Liver (tissue), 9 donors: ENCODE results near the gene VAPA. TPM values are rescaled to one million over a fixed set of nuclear protein-coding genes. Genes with fewer than 3 reads are reported as not detected.

Experiments
- DNase-seq: peaks from one replicate; pipeline ENCODE4 v3.0.0-alpha.2; 2017; ENCODE audit warnings: low spot score
- H3K27ac ChIP-seq, 2 donors: one replicate each; pipeline ENCODE4 v1.7.0; 2013; ENCODE audit warnings: inconsistent platforms in 2 of 2, low read length in 2 of 2, control low read depth in 1 of 2, low read depth in 1 of 2, mild to moderate bottlenecking in 1 of 2
- H3K27me3 ChIP-seq, 4 donors: one replicate each; pipeline versions ENCODE4 v1.6.1 to v1.7.0; 2013; ENCODE audit warnings: low read length in 3 of 4, inconsistent platforms in 1 of 4, mild to moderate bottlenecking in 1 of 4, moderate library complexity in 1 of 4; ENCODE audit not compliant: control insufficient read depth in 4 of 4, insufficient read depth in 4 of 4
- H3K36me3 ChIP-seq, 4 donors: one replicate each; pipeline versions ENCODE4 v1.6.1 to v1.7.0; 2013; ENCODE audit warnings: low read length in 3 of 4, mild to moderate bottlenecking in 3 of 4, low read depth in 1 of 4, moderate library complexity in 1 of 4; ENCODE audit not compliant: control insufficient read depth in 4 of 4, insufficient read depth in 3 of 4
- H3K4me1 ChIP-seq, 4 donors: one replicate each; pipeline versions ENCODE4 v1.6.1 to v1.7.0; 2013; ENCODE audit warnings: low read length in 3 of 4, mild to moderate bottlenecking in 3 of 4, moderate library complexity in 1 of 4; ENCODE audit not compliant: control insufficient read depth in 4 of 4, insufficient read depth in 4 of 4
- H3K4me3 ChIP-seq, 3 donors: one replicate each; pipeline versions ENCODE4 v1.6.1 to v1.7.0; 2013; ENCODE audit warnings: low read length in 3 of 3, control low read depth in 1 of 3, low read depth in 1 of 3, mild to moderate bottlenecking in 1 of 3
- H3K9ac ChIP-seq, 2 donors: one replicate each; pipeline ENCODE4 v1.7.0; 2013; ENCODE audit warnings: low read length in 2 of 2, mild to moderate bottlenecking in 2 of 2, moderate library complexity in 2 of 2, control low read depth in 1 of 2, low read depth in 1 of 2
- H3K9me3 ChIP-seq, 4 donors: one replicate each; pipeline versions ENCODE4 v1.6.1 to v1.7.0; 2013; ENCODE audit warnings: low read length in 3 of 4; ENCODE audit not compliant: control insufficient read depth in 4 of 4
- EGR1 ChIP-seq, 2 donors: IDR thresholded peaks; 2 replicates each; pipeline ENCODE4 v1.6.1; 2016 to 2018; ENCODE audit warnings: antibody characterized with exemption in 2 of 2, low read depth in 2 of 2
- FOXA2 ChIP-seq: IDR thresholded peaks from 2 replicates; pipeline ENCODE4 v1.6.1; 2016; ENCODE audit warnings: antibody characterized with exemption
- HNF4A ChIP-seq, 2 donors: conservative IDR thresholded peaks; 2 replicates each; pipeline ENCODE4 v1.6.1; 2016; ENCODE audit warnings: antibody characterized with exemption in 2 of 2, mild to moderate bottlenecking in 2 of 2
- HNF4G ChIP-seq: IDR thresholded peaks from 2 replicates; pipeline ENCODE4 v1.6.1; 2016; ENCODE audit warnings: antibody characterized with exemption
- JUND ChIP-seq, 2 donors: IDR thresholded peaks; 2 replicates each; pipeline ENCODE4 v1.6.1; 2016; ENCODE audit warnings: antibody characterized with exemption in 2 of 2
- REST ChIP-seq: IDR thresholded peaks from 2 replicates; pipeline ENCODE4 v1.6.1; 2016; ENCODE audit warnings: antibody characterized with exemption, mild to moderate bottlenecking
- RXRA ChIP-seq, 2 donors: IDR thresholded peaks; 2 replicates each; pipeline ENCODE4 v1.6.1; 2017 to 2018; ENCODE audit warnings: antibody characterized with exemption in 2 of 2, mild to moderate bottlenecking in 1 of 2
- TAF1 ChIP-seq: conservative IDR thresholded peaks from 2 replicates; pipeline ENCODE4 v1.6.1; 2016; ENCODE audit warnings: antibody characterized with exemption, mild to moderate bottlenecking
- YY1 ChIP-seq: IDR thresholded peaks from 2 replicates; pipeline ENCODE4 v1.6.1; 2016; ENCODE audit warnings: antibody characterized with exemption, mild to moderate bottlenecking
- ZBTB33 ChIP-seq: IDR thresholded peaks from 2 replicates; pipeline ENCODE4 v1.6.1; 2016; ENCODE audit warnings: antibody characterized with exemption
- WGBS: extraction: QIAGEN DNeasy Blood & Tissue Kit; methylation state at CpG from one replicate; pipeline ENCODE4 v1.1.7; 2013; 5-methylcytosine and 5-hydroxymethylcytosine counted together
- polyA plus RNA-seq, 2 donors: library from polyadenylated mRNA; stranded (reverse) in 1 of 2; unstranded in 1 of 2; fragments of 200-250 nt in 1 of 2; fragments of >200 nt in 1 of 2; fragmentation: Nextera tagmentation in 1 of 2; extraction: Ambion mirVana in 1 of 2; gene quantifications; one replicate each; pipeline versions ENCODE4 v1.2.1 to v1.2.3, GENCODE V29; 2013 to 2015
- total RNA-seq, 2 donors: library from RNA; depleted of rRNA; stranded (reverse); fragments of >200 nt; gene quantifications; one replicate each; pipeline ENCODE4 v1.2.3, GENCODE V29; 2014
- TF ChIP-seq, protein P1 (sequence below): IDR thresholded peaks from 2 replicates; pipeline ENCODE4 v1.6.1; 2016; ENCODE audit warnings: antibody characterized with exemption
- donor health status: healthy.
- donor health status: healthy.
- donor health status: healthy.
- donor health status: healthy.
- donor health status: healthy.

The VAPA gene
- total and polyA plus RNA-seq, 4 donors = 80.7 to 114 (median 91.0) TPM

DNA sequence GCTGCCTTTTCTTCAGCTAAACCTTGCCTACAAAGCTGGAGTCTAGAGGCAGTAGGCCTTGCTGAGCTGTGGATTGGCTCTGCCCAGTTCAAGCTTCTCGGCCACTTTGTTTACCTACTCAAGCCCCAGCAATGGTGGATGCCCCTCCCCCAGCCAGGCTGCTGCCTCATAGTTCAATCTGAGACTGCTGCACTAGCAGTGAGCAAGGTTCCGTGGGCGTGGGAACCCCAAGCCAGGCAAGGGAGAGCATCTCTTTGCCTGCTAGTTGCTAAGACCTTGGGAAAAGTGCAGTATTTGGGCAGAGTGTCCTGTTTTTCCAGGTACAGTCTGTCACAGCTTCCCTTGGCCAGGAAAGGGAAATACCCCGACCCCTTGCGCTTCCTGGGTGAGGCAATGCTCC is 68.9 kb downstream of the VAPA start:
- DNase-seq = no peak
- H3K27ac ChIP-seq = no peak overlapping the region
- TF ChIP-seq ZBTB33 (no peak), HNF4G (no peak), EGR1 (IDR thresholded peaks at IDR 0.05; ENCODE audit: low read depth in 2 of 2) (no peak), FOXA2 (no peak), YY1 (no peak), JUND (IDR thresholded peaks at IDR 0.05) (no peak)
- TF ChIP-seq, protein P1, sequence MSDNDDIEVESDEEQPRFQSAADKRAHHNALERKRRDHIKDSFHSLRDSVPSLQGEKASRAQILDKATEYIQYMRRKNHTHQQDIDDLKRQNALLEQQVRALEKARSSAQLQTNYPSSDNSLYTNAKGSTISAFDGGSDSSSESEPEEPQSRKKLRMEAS = no peak
- no peaks in the 10 kb centered on the region for H3K27me3 ChIP-seq
- H3K9ac ChIP-seq = no peak overlapping the region
- no peaks in the 10 kb centered on the region for H3K36me3 ChIP-seq
- WGBS = 90% methylated on average over 5 of the region's 5 CpGs
- peaks cover 0 to under 1% (median 0%) of the 10 kb centered on the region in 4 donors for H3K4me1 ChIP-seq
- no peaks in the 10 kb centered on the region for H3K9me3 ChIP-seq
- H3K4me3 ChIP-seq = no peak overlapping the region

GRCh38 chr18:9984080-9984479 is 70.3 kb downstream of the VAPA start:
- no peak for DNase-seq
- H3K4me3 ChIP-seq = no peak overlapping the region
- no peak overlapping the region for H3K27ac ChIP-seq
- no peak overlapping the region for H3K9ac ChIP-seq
- H3K9me3 ChIP-seq = no peaks in the 10 kb centered on the region
- no peaks in the 10 kb centered on the region for H3K27me3 ChIP-seq
- 80% methylated on average over 5 of the region's 5 CpGs for WGBS
- no peaks in the 10 kb centered on the region for H3K36me3 ChIP-seq
- no peak for TF ChIP-seq TAF1
- no peak for TF ChIP-seq YY1
- no peak for TF ChIP-seq REST
- TF ChIP-seq RXRA (IDR thresholded peaks at IDR 0.05) = no peak
- peaks cover 0 to 5% (median 2%) of the 10 kb centered on the region in 4 donors for H3K4me1 ChIP-seq

GRCh38 chr18:9985641-9986040 is 71.8 kb downstream of the VAPA start:
- Histone ChIP-seq H3K4me3 (no peak overlapping the region), H3K4me1 (peaks cover 0 to 5% (median 2%) of the 10 kb centered on the region in 4 donors), H3K36me3 (no peaks in the 10 kb centered on the region), H3K27me3 (no peaks in the 10 kb centered on the region), H3K9ac (no peak overlapping the region), H3K27ac (no peak overlapping the region), H3K9me3 (no peaks in the 10 kb centered on the region)
- no peak for DNase-seq
- TF ChIP-seq REST (no peak), HNF4G (no peak), HNF4A (conservative IDR thresholded peaks at IDR 0.05) (no peak)
- 78% methylated on average over 4 of the region's 4 CpGs for WGBS
